HepG2 (cell line): ENCODE results near the gene CYB5D1. TPM values are rescaled to one million over a fixed set of nuclear protein-coding genes. Genes with fewer than 3 reads are reported as not detected.

ENCODE experiments used
- ATAC-seq: fragments of 200-7000 bp; cut with Tn5 transposase; 3 replicates; pipeline ENCODE4 v1.9.1; 2020; ENCODE audit warnings: mild to moderate bottlenecking, moderate library complexity
- BruUV-seq: library from RNA; stranded (reverse); fragments of 400-500 nt; replicated peaks from 2 replicates; lab custom pipeline; 2021; lab: Mats Ljungman, UMichigan
- CTCF ChIA-PET: fragments of 300-600 bp; formaldehyde crosslinking; extraction: SDS; loops from one replicate; lab custom pipeline; 2021; ENCODE audit warnings: low total read pairs, inconsistent platforms, low intra/inter-chr PET ratio; lab: Yijun Ruan, JAX
- POLR2A ChIA-PET: fragments of 350-600 bp; sonication (Branson Sonifier 250); formaldehyde crosslinking; loops from one replicate; lab custom pipeline; 2020; ENCODE audit warnings: antibody characterized with exemption, inconsistent platforms; lab: Yijun Ruan, JAX
- DNase-seq: peaks from one replicate; pipeline ENCODE4 v3.0.0-alpha.2; 2015; ENCODE audit warnings: low spot score
- FAIRE-seq: peaks from 3 replicates; lab custom pipeline; 2011; peaks lifted over from hg19 to GRCh38; lab: Jason Lieb, UNC
- H2AFZ ChIP-seq: one replicate; pipeline ENCODE4 v1.6.1; 2011; ENCODE audit warnings: low read length, inconsistent platforms
- H3K27ac ChIP-seq: fragments of 300-600 bp; 3 replicates; pipeline ENCODE4 v1.8.0; 2011; ENCODE audit warnings: mixed run types, mild to moderate bottlenecking, mixed read lengths, low read length, inconsistent platforms; ENCODE audit not compliant: insufficient read depth; ENCODE audit errors: extremely low read length
- H3K27me3 ChIP-seq, 2 experiments: fragments of 200-600 bp in 1 of 2; 2 replicates in 1 of 2; 3 replicates in 1 of 2; pipeline versions ENCODE4 v1.6.0 to v1.8.0; 2011; ENCODE audit warnings: low read length in 2 of 2, mild to moderate bottlenecking in 2 of 2, moderate library complexity in 2 of 2, inconsistent platforms in 1 of 2; ENCODE audit not compliant: insufficient read depth in 2 of 2, control insufficient read depth in 1 of 2
- H3K36me3 ChIP-seq, 2 experiments: fragments of 200-600 bp in 1 of 2; replicated peaks in 1 of 2; 2 replicates in 1 of 2; 3 replicates in 1 of 2; pipeline versions ENCODE4 v1.5.1 to v1.8.0; 2011; ENCODE audit warnings: low read length in 2 of 2, inconsistent platforms in 1 of 2; ENCODE audit not compliant: insufficient read depth in 2 of 2, control insufficient read depth in 1 of 2
- H3K4me1 ChIP-seq: 2 replicates; pipeline ENCODE4 v1.5.1; 2012; ENCODE audit warnings: low read length, inconsistent platforms; ENCODE audit not compliant: insufficient read depth
- H3K4me2 ChIP-seq: 2 replicates; pipeline ENCODE4 v1.6.0; 2011; ENCODE audit warnings: low read depth, low read length, inconsistent platforms
- H3K4me3 ChIP-seq, 3 experiments: fragments of 200-600 bp in 1 of 3; sonication (generic), shearing (Covaris generic) in 1 of 3; replicated peaks in 1 of 3; 2 replicates each; pipeline ENCODE4 v1.5.1; 2011 to 2016; ENCODE audit warnings: low read length in 3 of 3, inconsistent platforms in 2 of 3, low read depth in 2 of 3, mild to moderate bottlenecking in 2 of 3, control low read depth in 1 of 3, mixed read lengths in 1 of 3; ENCODE audit not compliant: insufficient read depth in 1 of 3
- H3K79me2 ChIP-seq: one replicate; pipeline ENCODE4 v1.6.1; 2011; ENCODE audit warnings: low read length, inconsistent platforms; ENCODE audit not compliant: insufficient read depth
- H3K9ac ChIP-seq: 2 replicates; pipeline ENCODE4 v1.6.0; 2011; ENCODE audit warnings: mild to moderate bottlenecking, low read depth, low read length, inconsistent platforms; ENCODE audit not compliant: insufficient read depth
- H3K9me3 ChIP-seq: 2 replicates; pipeline ENCODE4 v1.5.1; 2012; ENCODE audit warnings: mild to moderate bottlenecking, low read length
- H4K20me1 ChIP-seq: 2 replicates; pipeline ENCODE4 v1.6.0; 2011; ENCODE audit warnings: inconsistent platforms, mild to moderate bottlenecking, low read length, moderate library complexity; ENCODE audit not compliant: insufficient read depth
- CHD4 ChIP-seq: fragments of 200-600 bp; sonication (generic); IDR thresholded peaks from 2 replicates; pipeline ENCODE4 v1.7.0; 2017; ENCODE audit warnings: mild to moderate bottlenecking, low read length, borderline replicate concordance
- KDM4B ChIP-seq: sonication (generic); formaldehyde crosslinking; IDR thresholded peaks from 2 replicates; pipeline ENCODE4 v1.4.0; 2020; ENCODE audit warnings: missing genetic modification reagents
- NAIF1 ChIP-seq: sonication (generic); formaldehyde crosslinking; IDR thresholded peaks from 2 replicates; pipeline ENCODE4 v1.5.0; 2020; ENCODE audit warnings: mild to moderate bottlenecking, missing genetic modification reagents, borderline replicate concordance
- PHF21A ChIP-seq: sonication (generic); formaldehyde crosslinking; IDR thresholded peaks from 2 replicates; pipeline ENCODE4 v1.5.0; 2020; ENCODE audit warnings: mild to moderate bottlenecking, missing genetic modification reagents
- RNF2 ChIP-seq: fragments of 450-650 bp; conservative IDR thresholded peaks from 2 replicates; pipeline ENCODE4 v1.6.1; 2016; ENCODE audit warnings: low read depth
- SNRNP70 ChIP-seq: fragments of 200-400 bp; formaldehyde crosslinking; IDR thresholded peaks from 2 replicates; pipeline ENCODE4 v1.6.1; 2017; ENCODE audit warnings: mild to moderate bottlenecking, low read depth, low read length, moderate library complexity
- THAP11 ChIP-seq: IDR thresholded peaks from 2 replicates; pipeline ENCODE4 v1.6.1; 2016; ENCODE audit warnings: missing biosample characterization, missing genetic modification reagents
- ZNF263 ChIP-seq: sonication (generic); formaldehyde crosslinking; IDR thresholded peaks from 2 replicates; pipeline ENCODE4 v1.4.0; 2020; ENCODE audit warnings: missing genetic modification reagents
- ZNF3 ChIP-seq: IDR thresholded peaks from 2 replicates; pipeline ENCODE4 v1.7.0; 2017; ENCODE audit warnings: inconsistent platforms
- ZNF605 ChIP-seq: sonication (generic); formaldehyde crosslinking; IDR thresholded peaks from 2 replicates; pipeline ENCODE4 v1.8.0; 2022; ENCODE audit warnings: mild to moderate bottlenecking, missing genetic modification reagents
- ZNF619 ChIP-seq: sonication (generic); formaldehyde crosslinking; IDR thresholded peaks from 2 replicates; pipeline ENCODE4 v1.4.0; 2020; ENCODE audit warnings: mild to moderate bottlenecking, missing genetic modification reagents
- ZSCAN25 ChIP-seq: sonication (generic); formaldehyde crosslinking; IDR thresholded peaks from 2 replicates; pipeline ENCODE4 v1.8.0; 2022; ENCODE audit warnings: mild to moderate bottlenecking, missing genetic modification reagents
- whole genome bisulfite sequencing: methylation state at CpG from one replicate; pipeline ENCODE4 v1.1.6; 2017; ENCODE audit warnings: low lambda C conversion rate; 5-methylcytosine and 5-hydroxymethylcytosine counted together
- in situ Hi-C: cut with HindIII; loops from 2 replicates; pipeline ENCODE4 v1.10.0; 2017; ENCODE audit warnings: low pct_unique_long_range_greater_than_20kb; ENCODE audit not compliant: extremely low pct_ligation_motif_present
- intact Hi-C: fragments of 100-400 bp; cut with micrococcal nuclease; formaldehyde crosslinking; loops from one replicate; pipeline ENCODE4 v1.10.0; 2022; ENCODE audit not compliant: unreplicated experiment
- polyA plus RNA-seq, 8 experiments: library from polyadenylated mRNA; depleted of rRNA in 3 of 8; stranded (reverse) in 7 of 8; unstranded in 1 of 8; fragments of >200 nt; fragmentation: Illumina TruSeq in 4 of 8; extraction: Trizol in 4 of 8; gene quantifications; 2 replicates each; pipeline versions ENCODE4 v1.2.1 to v1.2.3, GENCODE V29; 2011 to 2016; ENCODE audit warnings: low read depth in 4 of 8, missing spikeins in 1 of 8, mixed read lengths in 1 of 8; ENCODE audit not compliant: insufficient read depth in 1 of 8
- total RNA-seq, 5 experiments: library from RNA; depleted of rRNA; stranded (reverse); fragments of >200 nt; fragmentation: Illumina TruSeq; extraction: Trizol; gene quantifications; 2 replicates each; pipeline ENCODE4 v1.2.3, GENCODE V29; 2016; ENCODE audit warnings: low read depth in 1 of 5
- TF ChIP-seq, protein P1 (sequence below): sonication (generic); formaldehyde crosslinking; IDR thresholded peaks from 2 replicates; pipeline ENCODE4 v1.4.0; 2020; ENCODE audit warnings: missing genetic modification reagents
- TF ChIP-seq, protein P2 (sequence below): sonication (generic); formaldehyde crosslinking; IDR thresholded peaks from 2 replicates; pipeline ENCODE4 v1.4.0; 2020; ENCODE audit warnings: missing genetic modification reagents, borderline replicate concordance
- TF ChIP-seq, protein P3 (sequence below): sonication (generic); formaldehyde crosslinking; IDR thresholded peaks from 2 replicates; pipeline ENCODE4 v1.8.1; 2023; ENCODE audit warnings: mild to moderate bottlenecking, missing genetic modification reagents

Gene CYB5D1
- total and polyA plus RNA-seq, 2 of the 13 experiments (the other 11 are each of a cell fraction or from before 2014, with no cell fraction given): 8.9 to 17.0 TPM

DNA sequence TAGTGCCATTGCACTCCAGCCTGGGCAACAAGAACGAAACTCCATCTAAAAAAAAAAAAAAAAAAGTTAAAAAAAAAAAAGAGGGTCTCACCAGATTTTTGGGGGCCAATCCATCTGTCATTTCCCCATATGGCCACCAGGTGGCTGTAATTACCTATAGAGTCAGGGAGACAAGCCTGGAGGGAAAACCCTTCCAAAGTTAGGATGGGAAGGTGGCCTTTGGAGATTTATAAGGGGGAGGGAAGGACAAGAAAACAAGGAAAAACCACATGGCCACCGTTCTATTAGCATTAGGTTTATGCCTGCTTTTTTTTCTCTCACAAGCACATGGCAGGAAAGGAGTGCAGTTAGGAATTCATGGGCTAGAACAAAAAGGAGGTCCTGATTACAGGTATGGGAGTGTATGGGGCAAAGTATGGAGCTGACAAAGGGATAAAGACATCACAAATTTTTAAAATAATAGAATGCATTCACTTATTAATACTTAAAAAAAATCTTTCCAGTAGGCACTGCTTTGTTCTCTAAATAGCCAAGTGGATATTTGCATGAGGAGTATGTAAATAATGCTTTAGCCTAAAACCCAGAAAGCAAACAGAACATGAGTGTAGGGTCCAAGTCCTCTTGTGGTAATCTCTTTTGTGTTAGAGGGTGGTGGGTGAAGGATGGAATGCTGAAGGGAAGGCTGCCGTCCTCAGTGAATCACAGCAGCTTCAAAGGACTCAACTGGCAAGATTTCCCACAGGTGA is 5.1 kb downstream of the CYB5D1 start:
- Histone ChIP-seq H3K4me1 (peaks cover 64% of the 10 kb centered on the region), H4K20me1 (no peaks in the 10 kb centered on the region), H3K27ac (peak overlapping the region; percentile 81), H3K27me3 (no peaks in the 10 kb centered on the region; a peak in 1 of 5 replicates), H3K9ac (peak overlapping the region; percentile 52; the same call in 1 of the 2 replicates), H3K9me3 (peaks cover 8% of the 10 kb centered on the region), H3K4me2 (peak overlapping the region; percentile 64), H3K36me3 (no peaks in the 10 kb centered on the region), H3K4me3 (peak overlapping the region in 1 of 3 experiments; percentile 11; a peak in 1 of 6 replicates), H3K79me2 (peaks cover 8% of the 10 kb centered on the region), H2AFZ (no peak overlapping the region)
- ATAC-seq (peak; percentile 77), DNase-seq (peak; percentile 91), FAIRE-seq (peak; percentile 82)
- intact Hi-C loops: loop anchor here (1.0 to 5.0 kb wide), 3 partner anchors 23 to 124 kb away; no protein-coding TSS in a partner anchor
- ChIA-PET CTCF (interaction anchor here (0.9 to 3.3 kb wide), 6 partner anchors 25 to 195 kb away, joined by 3 to 39 read pairs (median 6); partner anchors contain the start of gene CHD3), POLR2A (interaction anchor here (0.9 to 1.6 kb wide), 3 partner anchors 20 to 26 kb away, joined by 3 to 4 read pairs (median 3); partner anchors contain the start of gene CHD3)
- WGBS: 2% methylated on average over 3 of the region's 3 CpGs
- in situ Hi-C loops: no loop called here
- BruUV-seq: no TSS peak
- TF ChIP-seq KDM4B (CRISPR knock-in tag) (no peak), NAIF1 (CRISPR knock-in tag) (peak; percentile 30; the same call in 1 of the 2 replicates), ZNF263 (no peak), SNRNP70 (no peak), CHD4 (peak; percentile 44; the same call in 1 of the 2 replicates), PHF21A (CRISPR knock-in tag) (peak; percentile 72), ZNF619 (CRISPR knock-in tag) (no peak), RNF2 (no peak), ZSCAN25 (0 out of 2 replicates have a peak, but pooled peaks have one; percentile 22), THAP11 (peak; percentile 46; the same call in 1 of the 2 replicates), ZNF605 (peak; percentile 61; the same call in 1 of the 2 replicates), ZNF3 (CRISPR knock-in tag) (no peak)
- TF ChIP-seq, protein P1, sequence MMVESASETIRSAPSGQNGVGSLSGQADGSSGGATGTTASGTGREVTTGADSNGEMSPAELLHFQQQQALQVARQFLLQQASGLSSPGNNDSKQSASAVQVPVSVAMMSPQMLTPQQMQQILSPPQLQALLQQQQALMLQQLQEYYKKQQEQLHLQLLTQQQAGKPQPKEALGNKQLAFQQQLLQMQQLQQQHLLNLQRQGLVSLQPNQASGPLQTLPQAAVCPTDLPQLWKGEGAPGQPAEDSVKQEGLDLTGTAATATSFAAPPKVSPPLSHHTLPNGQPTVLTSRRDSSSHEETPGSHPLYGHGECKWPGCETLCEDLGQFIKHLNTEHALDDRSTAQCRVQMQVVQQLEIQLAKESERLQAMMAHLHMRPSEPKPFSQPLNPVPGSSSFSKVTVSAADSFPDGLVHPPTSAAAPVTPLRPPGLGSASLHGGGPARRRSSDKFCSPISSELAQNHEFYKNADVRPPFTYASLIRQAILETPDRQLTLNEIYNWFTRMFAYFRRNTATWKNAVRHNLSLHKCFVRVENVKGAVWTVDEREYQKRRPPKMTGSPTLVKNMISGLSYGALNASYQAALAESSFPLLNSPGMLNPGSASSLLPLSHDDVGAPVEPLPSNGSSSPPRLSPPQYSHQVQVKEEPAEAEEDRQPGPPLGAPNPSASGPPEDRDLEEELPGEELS (CRISPR knock-in tag): peak; percentile 51; the same call in 1 of the 2 replicates
- TF ChIP-seq, protein P2, sequence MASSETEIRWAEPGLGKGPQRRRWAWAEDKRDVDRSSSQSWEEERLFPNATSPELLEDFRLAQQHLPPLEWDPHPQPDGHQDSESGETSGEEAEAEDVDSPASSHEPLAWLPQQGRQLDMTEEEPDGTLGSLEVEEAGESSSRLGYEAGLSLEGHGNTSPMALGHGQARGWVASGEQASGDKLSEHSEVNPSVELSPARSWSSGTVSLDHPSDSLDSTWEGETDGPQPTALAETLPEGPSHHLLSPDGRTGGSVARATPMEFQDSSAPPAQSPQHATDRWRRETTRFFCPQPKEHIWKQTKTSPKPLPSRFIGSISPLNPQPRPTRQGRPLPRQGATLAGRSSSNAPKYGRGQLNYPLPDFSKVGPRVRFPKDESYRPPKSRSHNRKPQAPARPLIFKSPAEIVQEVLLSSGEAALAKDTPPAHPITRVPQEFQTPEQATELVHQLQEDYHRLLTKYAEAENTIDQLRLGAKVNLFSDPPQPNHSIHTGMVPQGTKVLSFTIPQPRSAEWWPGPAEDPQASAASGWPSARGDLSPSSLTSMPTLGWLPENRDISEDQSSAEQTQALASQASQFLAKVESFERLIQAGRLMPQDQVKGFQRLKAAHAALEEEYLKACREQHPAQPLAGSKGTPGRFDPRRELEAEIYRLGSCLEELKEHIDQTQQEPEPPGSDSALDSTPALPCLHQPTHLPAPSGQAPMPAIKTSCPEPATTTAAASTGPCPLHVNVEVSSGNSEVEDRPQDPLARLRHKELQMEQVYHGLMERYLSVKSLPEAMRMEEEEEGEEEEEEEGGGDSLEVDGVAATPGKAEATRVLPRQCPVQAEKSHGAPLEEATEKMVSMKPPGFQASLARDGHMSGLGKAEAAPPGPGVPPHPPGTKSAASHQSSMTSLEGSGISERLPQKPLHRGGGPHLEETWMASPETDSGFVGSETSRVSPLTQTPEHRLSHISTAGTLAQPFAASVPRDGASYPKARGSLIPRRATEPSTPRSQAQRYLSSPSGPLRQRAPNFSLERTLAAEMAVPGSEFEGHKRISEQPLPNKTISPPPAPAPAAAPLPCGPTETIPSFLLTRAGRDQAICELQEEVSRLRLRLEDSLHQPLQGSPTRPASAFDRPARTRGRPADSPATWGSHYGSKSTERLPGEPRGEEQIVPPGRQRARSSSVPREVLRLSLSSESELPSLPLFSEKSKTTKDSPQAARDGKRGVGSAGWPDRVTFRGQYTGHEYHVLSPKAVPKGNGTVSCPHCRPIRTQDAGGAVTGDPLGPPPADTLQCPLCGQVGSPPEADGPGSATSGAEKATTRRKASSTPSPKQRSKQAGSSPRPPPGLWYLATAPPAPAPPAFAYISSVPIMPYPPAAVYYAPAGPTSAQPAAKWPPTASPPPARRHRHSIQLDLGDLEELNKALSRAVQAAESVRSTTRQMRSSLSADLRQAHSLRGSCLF (CRISPR knock-in tag): no peak
- TF ChIP-seq, protein P3, sequence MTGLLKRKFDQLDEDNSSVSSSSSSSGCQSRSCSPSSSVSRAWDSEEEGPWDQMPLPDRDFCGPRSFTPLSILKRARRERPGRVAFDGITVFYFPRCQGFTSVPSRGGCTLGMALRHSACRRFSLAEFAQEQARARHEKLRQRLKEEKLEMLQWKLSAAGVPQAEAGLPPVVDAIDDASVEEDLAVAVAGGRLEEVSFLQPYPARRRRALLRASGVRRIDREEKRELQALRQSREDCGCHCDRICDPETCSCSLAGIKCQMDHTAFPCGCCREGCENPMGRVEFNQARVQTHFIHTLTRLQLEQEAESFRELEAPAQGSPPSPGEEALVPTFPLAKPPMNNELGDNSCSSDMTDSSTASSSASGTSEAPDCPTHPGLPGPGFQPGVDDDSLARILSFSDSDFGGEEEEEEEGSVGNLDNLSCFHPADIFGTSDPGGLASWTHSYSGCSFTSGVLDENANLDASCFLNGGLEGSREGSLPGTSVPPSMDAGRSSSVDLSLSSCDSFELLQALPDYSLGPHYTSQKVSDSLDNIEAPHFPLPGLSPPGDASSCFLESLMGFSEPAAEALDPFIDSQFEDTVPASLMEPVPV (CRISPR knock-in tag): 0 out of 2 replicates have a peak, but pooled peaks have one; percentile 56
